GM12875 (cell line): ENCODE results near the gene PRKCD.
A peak's percentile ranks its signal among the peaks of the same experiment; 100 is the strongest.

Experiments
- H3K4me3 ChIP-seq: one replicate; pipeline ENCODE4 v1.5.1; 2011; ENCODE audit warnings: low read depth, low read length, control low read depth
- CTCF ChIP-seq: IDR thresholded peaks from 2 replicates; pipeline ENCODE4 v1.5.1; 2011; ENCODE audit warnings: low read depth, mild to moderate bottlenecking, control low read depth, inconsistent platforms, low read length, moderate library complexity, borderline replicate concordance; ENCODE audit not compliant: insufficient read depth

Gene PRKCD

GRCh38 chr3:53193466-53194209 lies 32.6 kb downstream of the PRKCD start:
- no peak overlapping the region for H3K4me3 ChIP-seq
- no peak for TF ChIP-seq CTCF

- no peak for TF ChIP-seq CTCF
Observed at GRCh38 chr3:53194210-53195065, 33.4 kb downstream of the PRKCD start.

GRCh38 chr3:53195066-53195450 lies 34.0 kb downstream of the PRKCD start:
- TF ChIP-seq CTCF: no peak
- no peak overlapping the region for H3K4me3 ChIP-seq

More at GRCh38 chr3:53194210-53195065, 33.4 kb downstream of the PRKCD start:
- no peak overlapping the region for H3K4me3 ChIP-seq

- peak; percentile 98 for TF ChIP-seq CTCF
- H3K4me3 ChIP-seq: peak overlapping the region; percentile 21
Observed at GRCh38 chr3:53195602-53196574, 34.9 kb downstream of the PRKCD start.

- peak overlapping the region; percentile 21 for H3K4me3 ChIP-seq
- TF ChIP-seq CTCF: peak; percentile 33; the same call in 1 of the 2 replicates
Observed at GRCh38 chr3:53196575-53197407, 35.8 kb downstream of the PRKCD start.

- H3K4me3 ChIP-seq: no peak overlapping the region
- TF ChIP-seq CTCF: no peak
Observed at GRCh38 chr3:53198256-53198977, 37.4 kb downstream of the PRKCD start.
